CD8-positive, alpha-beta memory T cell (primary cell): ENCODE data around the gene ADNP2. TPM values are rescaled to one million over a fixed set of nuclear protein-coding genes. Genes with fewer than 3 reads are reported as not detected.
A peak's percentile ranks its signal among the peaks of the same experiment; 100 is the strongest.

Experiments used
- CTCF ChIA-PET: fragments of 350-600 bp; sonication (Branson Sonifier 250); formaldehyde crosslinking; loops from one replicate; lab custom pipeline; 2021; ENCODE audit warnings: antibody characterized with exemption; lab: Charles Lee
- POLR2A ChIA-PET: fragments of 350-600 bp; sonication (Branson Sonifier 250); formaldehyde crosslinking; loops from one replicate; lab custom pipeline; 2021; ENCODE audit warnings: antibody characterized with exemption; lab: Charles Lee
- DNase-seq, 5 donors: peaks; one replicate each; pipeline versions ENCODE4 v3.0.0 to v3.0.0-alpha.2; 2020 to 2022; ENCODE audit warnings: mixed read lengths in 1 of 5
- H3K27ac ChIP-seq: one replicate; pipeline ENCODE4 v1.7.0; 2013; ENCODE audit warnings: low read depth, mild to moderate bottlenecking, low read length, moderate library complexity
- H3K27me3 ChIP-seq: 2 replicates; pipeline ENCODE4 v1.7.0; 2013; ENCODE audit warnings: low read length, mild to moderate bottlenecking; ENCODE audit not compliant: insufficient read depth, poor library complexity, severe bottlenecking
- H3K36me3 ChIP-seq: 2 replicates; pipeline ENCODE4 v1.7.0; 2013; ENCODE audit warnings: mild to moderate bottlenecking, low read length, moderate library complexity; ENCODE audit not compliant: insufficient read depth
- H3K4me1 ChIP-seq: 2 replicates; pipeline ENCODE4 v1.7.0; 2013; ENCODE audit warnings: mild to moderate bottlenecking, low read length, moderate library complexity; ENCODE audit not compliant: insufficient read depth
- H3K4me3 ChIP-seq: 2 replicates; pipeline ENCODE4 v1.7.0; 2013; ENCODE audit warnings: mild to moderate bottlenecking, low read length
- H3K9me3 ChIP-seq: 2 replicates; pipeline ENCODE4 v1.7.0; 2013; ENCODE audit warnings: mild to moderate bottlenecking, low read length
- H3K27ac Mint-ChIP-seq, 8 donors: one replicate each; pipeline ENCODE4 v1.8.0; 2020 to 2021; ENCODE audit warnings: mixed read lengths in 8 of 8, mild to moderate bottlenecking in 6 of 8, inconsistent platforms in 3 of 8, moderate library complexity in 3 of 8
- H3K27me3 Mint-ChIP-seq, 2 donors: one replicate each; pipeline ENCODE4 v1.8.0; 2020 to 2021; ENCODE audit warnings: mixed read lengths in 2 of 2, mild to moderate bottlenecking in 1 of 2, moderate library complexity in 1 of 2
- H3K36me3 Mint-ChIP-seq, 3 donors: one replicate each; pipeline ENCODE4 v1.8.0; 2020 to 2021; ENCODE audit warnings: mixed read lengths in 3 of 3, inconsistent platforms in 1 of 3, mild to moderate bottlenecking in 1 of 3
- H3K4me1 Mint-ChIP-seq, 3 donors: one replicate each; pipeline ENCODE4 v1.8.0; 2020 to 2021; ENCODE audit warnings: mixed read lengths in 3 of 3, inconsistent platforms in 1 of 3, mild to moderate bottlenecking in 1 of 3
- H3K4me3 Mint-ChIP-seq, 7 donors: one replicate each; pipeline ENCODE4 v1.8.0; 2020 to 2021; ENCODE audit warnings: mixed read lengths in 7 of 7, mild to moderate bottlenecking in 6 of 7, moderate library complexity in 4 of 7, inconsistent platforms in 2 of 7
- H3K9me3 Mint-ChIP-seq, 5 donors: one replicate each; pipeline ENCODE4 v1.8.0; 2020 to 2022; ENCODE audit warnings: mixed read lengths in 5 of 5, mild to moderate bottlenecking in 3 of 5, moderate library complexity in 2 of 5, inconsistent platforms in 1 of 5
- polyA plus RNA-seq: library from polyadenylated mRNA; unstranded; fragments of 300-500 nt; fragmentation: Illumina TruSeq; gene quantifications from one replicate; pipeline ENCODE4 v1.2.3, GENCODE V29; 2021
- total RNA-seq, 2 experiments: library from RNA; stranded (reverse); gene quantifications; one replicate each; pipeline ENCODE4 v1.2.3, GENCODE V29; 2021

ADNP2 gene
- total and polyA plus RNA-seq, 3 experiments from 2014 or later, result 9.8 to 18.9 (median 18.5) TPM

- CTCF ChIA-PET, result no interaction called here
- H3K4me3 Mint-ChIP-seq, result no peak overlapping the region
Observed at GRCh38 chr18:80074183-80074582, 34.9 kb upstream of the ADNP2 start.

GRCh38 chr18:80074697-80075096, 34.4 kb upstream of the ADNP2 start:
- ChIA-PET CTCF (no interaction called here), POLR2A (no interaction called here)
- Histone ChIP-seq H3K4me3 (no peak overlapping the region), H3K4me1 (no peaks in the 10 kb centered on the region), H3K27ac (no peak overlapping the region), H3K27me3 (no peaks in the 10 kb centered on the region), H3K36me3 (no peaks in the 10 kb centered on the region), H3K9me3 (no peaks in the 10 kb centered on the region)
- Mint-ChIP-seq H3K36me3 (no peaks in the 10 kb centered on the region), H3K4me1 (no peaks in the 10 kb centered on the region), H3K27me3 (peaks cover 6 to 9% of the 10 kb centered on the region in 2 donors), H3K4me3 (no peak overlapping the region), H3K9me3 (no peaks in the 10 kb centered on the region), H3K27ac (no peak overlapping the region)
- DNase-seq, result no peak

More at GRCh38 chr18:80074183-80074582, 34.9 kb upstream of the ADNP2 start:
- H3K4me1 ChIP-seq, result no peaks in the 10 kb centered on the region
- H3K9me3 Mint-ChIP-seq, result no peaks in the 10 kb centered on the region
- no peak overlapping the region for H3K4me3 ChIP-seq
- no peak overlapping the region for H3K27ac Mint-ChIP-seq
- H3K27me3 Mint-ChIP-seq, result peaks cover 6 to 9% of the 10 kb centered on the region in 2 donors
- no peaks in the 10 kb centered on the region for H3K27me3 ChIP-seq
- H3K27ac ChIP-seq, result no peak overlapping the region
- H3K4me1 Mint-ChIP-seq, result no peaks in the 10 kb centered on the region
- no peaks in the 10 kb centered on the region for H3K36me3 Mint-ChIP-seq
- H3K36me3 ChIP-seq, result no peaks in the 10 kb centered on the region
- POLR2A ChIA-PET, result no interaction called here
- no peak for DNase-seq
- no peaks in the 10 kb centered on the region for H3K9me3 ChIP-seq

- H3K27ac ChIP-seq, result no peak overlapping the region
- H3K4me3 ChIP-seq, result no peak overlapping the region
- H3K9me3 ChIP-seq, result no peaks in the 10 kb centered on the region
- ChIA-PET CTCF (no interaction called here), POLR2A (no interaction called here)
- no peaks in the 10 kb centered on the region for H3K4me1 ChIP-seq
- no peaks in the 10 kb centered on the region for H3K36me3 ChIP-seq
- H3K4me3 Mint-ChIP-seq, result no peak overlapping the region
- no peaks in the 10 kb centered on the region for H3K36me3 Mint-ChIP-seq
- no peak overlapping the region for H3K27ac Mint-ChIP-seq
- no peaks in the 10 kb centered on the region for H3K4me1 Mint-ChIP-seq
- peaks cover 6 to 19% of the 10 kb centered on the region in 2 donors for H3K27me3 Mint-ChIP-seq
- no peak for DNase-seq
- no peaks in the 10 kb centered on the region for H3K27me3 ChIP-seq
- no peaks in the 10 kb centered on the region for H3K9me3 Mint-ChIP-seq
Observed at GRCh38 chr18:80075940-80076339, 33.1 kb upstream of the ADNP2 start.

GRCh38 chr18:80076379-80076778, 32.7 kb upstream of the ADNP2 start:
- no peaks in the 10 kb centered on the region for H3K36me3 ChIP-seq
- Mint-ChIP-seq H3K36me3 (no peaks in the 10 kb centered on the region), H3K27me3 (peaks cover 6 to 23% of the 10 kb centered on the region in 2 donors), H3K9me3 (no peaks in the 10 kb centered on the region), H3K4me3 (no peak overlapping the region), H3K4me1 (no peaks in the 10 kb centered on the region), H3K27ac (peak overlapping the region in 1 of 8 donors; percentile 79)
- no peaks in the 10 kb centered on the region for H3K4me1 ChIP-seq
- DNase-seq, result no peak
- no peak overlapping the region for H3K27ac ChIP-seq
- ChIA-PET POLR2A (no interaction called here), CTCF (no interaction called here)
- no peak overlapping the region for H3K4me3 ChIP-seq
- no peaks in the 10 kb centered on the region for H3K27me3 ChIP-seq
- H3K9me3 ChIP-seq, result no peaks in the 10 kb centered on the region

GRCh38 chr18:80077873-80078272, 31.2 kb upstream of the ADNP2 start:
- no peak overlapping the region for H3K27ac ChIP-seq
- H3K27me3 Mint-ChIP-seq, result peaks cover 11 to 33% of the 10 kb centered on the region in 2 donors

GRCh38 chr18:80086281-80086680, 22.8 kb upstream of the ADNP2 start:
- no peak for DNase-seq
- Histone ChIP-seq H3K4me3 (no peak overlapping the region), H3K27ac (no peak overlapping the region), H3K4me1 (no peaks in the 10 kb centered on the region), H3K9me3 (no peaks in the 10 kb centered on the region), H3K27me3 (peaks cover 4% of the 10 kb centered on the region), H3K36me3 (no peaks in the 10 kb centered on the region)
- Mint-ChIP-seq H3K4me1 (no peaks in the 10 kb centered on the region), H3K27ac (peak overlapping the region in 1 of 8 donors; percentile 56), H3K4me3 (no peak overlapping the region), H3K36me3 (peaks cover 0 to 5% (median 4%) of the 10 kb centered on the region in 3 donors), H3K9me3 (peaks cover 16 to 42% (median 37%) of the 10 kb centered on the region in 5 donors), H3K27me3 (peaks cover 7 to 32% of the 10 kb centered on the region in 2 donors)
- ChIA-PET POLR2A (no interaction called here), CTCF (no interaction called here)

More at GRCh38 chr18:80077873-80078272, 31.2 kb upstream of the ADNP2 start:
- no peaks in the 10 kb centered on the region for H3K4me1 Mint-ChIP-seq
- H3K36me3 ChIP-seq, result no peaks in the 10 kb centered on the region
- H3K4me3 Mint-ChIP-seq, result no peak overlapping the region
- ChIA-PET CTCF (no interaction called here), POLR2A (no interaction called here)
- H3K27me3 ChIP-seq, result peaks cover 4% of the 10 kb centered on the region
- no peak for DNase-seq
- peaks cover 0 to 2% (median 0%) of the 10 kb centered on the region in 3 donors for H3K36me3 Mint-ChIP-seq
- H3K4me1 ChIP-seq, result no peaks in the 10 kb centered on the region
- peaks cover 0 to 2% (median 0%) of the 10 kb centered on the region in 5 donors for H3K9me3 Mint-ChIP-seq
- H3K9me3 ChIP-seq, result no peaks in the 10 kb centered on the region
- H3K4me3 ChIP-seq, result no peak overlapping the region
- H3K27ac Mint-ChIP-seq, result no peak overlapping the region

- H3K4me1 Mint-ChIP-seq, result no peaks in the 10 kb centered on the region
- Histone ChIP-seq H3K27ac (no peak overlapping the region), H3K36me3 (no peaks in the 10 kb centered on the region), H3K27me3 (no peaks in the 10 kb centered on the region), H3K4me3 (no peak overlapping the region), H3K4me1 (no peaks in the 10 kb centered on the region), H3K9me3 (no peaks in the 10 kb centered on the region)
- peaks cover 8 to 34% of the 10 kb centered on the region in 2 donors for H3K27me3 Mint-ChIP-seq
- H3K36me3 Mint-ChIP-seq, result peaks cover 0 to 9% (median 3%) of the 10 kb centered on the region in 3 donors
- H3K9me3 Mint-ChIP-seq, result peaks cover 18 to 43% (median 39%) of the 10 kb centered on the region in 5 donors
- POLR2A ChIA-PET, result no interaction called here
- no peak for DNase-seq
- no peak overlapping the region for H3K27ac Mint-ChIP-seq
- CTCF ChIA-PET, result no interaction called here
- no peak overlapping the region for H3K4me3 Mint-ChIP-seq
Observed at GRCh38 chr18:80088036-80088435, 21.0 kb upstream of the ADNP2 start.

- H3K9me3 Mint-ChIP-seq, result peaks cover 18 to 43% (median 39%) of the 10 kb centered on the region in 5 donors
- POLR2A ChIA-PET, result no interaction called here
Observed at GRCh38 chr18:80088823-80089222, 20.2 kb upstream of the ADNP2 start.

More at GRCh38 chr18:80088823-80089222, 20.2 kb upstream of the ADNP2 start:
- Mint-ChIP-seq H3K4me3 (no peak overlapping the region), H3K27me3 (peaks cover 8 to 36% of the 10 kb centered on the region in 2 donors), H3K27ac (no peak overlapping the region), H3K36me3 (peaks cover 0 to 9% (median 3%) of the 10 kb centered on the region in 3 donors), H3K4me1 (no peaks in the 10 kb centered on the region)
- Histone ChIP-seq H3K4me1 (no peaks in the 10 kb centered on the region), H3K27ac (no peak overlapping the region), H3K36me3 (no peaks in the 10 kb centered on the region), H3K9me3 (no peaks in the 10 kb centered on the region), H3K4me3 (no peak overlapping the region), H3K27me3 (no peaks in the 10 kb centered on the region)
- DNase-seq, result no peak
- CTCF ChIA-PET, result no interaction called here
